LNCaP clone FGC (cell line): ENCODE results near the gene WDR59.

Experiments
- DNase-seq: peaks from one replicate; pipeline ENCODE4 v3.0.0-alpha.2; 2011; ENCODE audit warnings: low read depth
- H3K4me3 ChIP-seq: 2 replicates; pipeline ENCODE4 v1.5.1; 2011; ENCODE audit warnings: mild to moderate bottlenecking, low read depth, low read length, control low read depth
- CTCF ChIP-seq: IDR thresholded peaks from 2 replicates; pipeline ENCODE4 v1.5.1; 2012; ENCODE audit warnings: mild to moderate bottlenecking; ENCODE audit not compliant: control insufficient read depth, insufficient read depth; ENCODE audit errors: extremely low read depth

Gene WDR59

GRCh38 chr16:74903120-74903519 lies 81.8 kb downstream of the WDR59 start:
- no peak overlapping the region for H3K4me3 ChIP-seq
- peak; percentile 4 for DNase-seq
- no peak for TF ChIP-seq CTCF

- H3K4me3 ChIP-seq: no peak overlapping the region
- no peak for TF ChIP-seq CTCF
- DNase-seq: no peak
Observed at GRCh38 chr16:74902161-74902560, 82.8 kb downstream of the WDR59 start.

- no peak for DNase-seq
- no peak overlapping the region for H3K4me3 ChIP-seq
- no peak for TF ChIP-seq CTCF
Observed at GRCh38 chr16:74901606-74902005, 83.3 kb downstream of the WDR59 start.

- DNase-seq: no peak
- no peak for TF ChIP-seq CTCF
- H3K4me3 ChIP-seq: no peak overlapping the region
Observed at GRCh38 chr16:74899816-74900215, 85.1 kb downstream of the WDR59 start.

- DNase-seq: no peak
- TF ChIP-seq CTCF: no peak
- no peak overlapping the region for H3K4me3 ChIP-seq
Observed at GRCh38 chr16:74898659-74899058, 86.3 kb downstream of the WDR59 start.

GRCh38 chr16:74896389-74897370 lies 88.2 kb downstream of the WDR59 start:
- no peak for DNase-seq
- no peak for TF ChIP-seq CTCF
- H3K4me3 ChIP-seq: no peak overlapping the region

GRCh38 chr16:74893541-74893940 lies 91.4 kb downstream of the WDR59 start:
- TF ChIP-seq CTCF: no peak
- no peak for DNase-seq
- no peak overlapping the region for H3K4me3 ChIP-seq
